HepG2 (cell line): ENCODE measurements around the gene TSPYL4. TPM values are rescaled to one million over a fixed set of nuclear protein-coding genes. Genes with fewer than 3 reads are reported as not detected.

ENCODE experiments used
- ATF1 ChIP-seq: IDR thresholded peaks from 2 replicates; pipeline ENCODE4 v1.6.1; 2016; ENCODE audit warnings: mild to moderate bottlenecking, control low read depth
- BORCS8-MEF2B ChIP-seq: sonication (generic); formaldehyde crosslinking; IDR thresholded peaks from 2 replicates; pipeline ENCODE4 v1.8.0; 2022; ENCODE audit warnings: mild to moderate bottlenecking, missing genetic modification reagents
- ERF ChIP-seq: IDR thresholded peaks from 2 replicates; pipeline ENCODE4 v1.6.1; 2018; ENCODE audit warnings: missing biosample characterization, missing genetic modification reagents
- HNF4G ChIP-seq, 2 experiments: sonication (generic) in 1 of 2; formaldehyde crosslinking in 1 of 2; IDR thresholded peaks; 2 replicates each; pipeline versions ENCODE4 v1.4.0 to v1.6.1; 2011 to 2020; ENCODE audit warnings: borderline replicate concordance in 2 of 2, low read depth in 2 of 2, mild to moderate bottlenecking in 2 of 2, low read length in 1 of 2, missing genetic modification reagents in 1 of 2, moderate library complexity in 1 of 2
- HNRNPLL ChIP-seq: fragments of 200-400 bp; formaldehyde crosslinking; IDR thresholded peaks from 2 replicates; pipeline ENCODE4 v1.6.1; 2017; ENCODE audit warnings: mild to moderate bottlenecking, low read depth, low read length; ENCODE audit not compliant: poor library complexity, severe bottlenecking
- KAT8 ChIP-seq: IDR thresholded peaks from 2 replicates; pipeline ENCODE4 v1.6.1; 2016; ENCODE audit warnings: missing genetic modification reagents, missing compliant biosample characterization
- MTERF4 ChIP-seq: sonication (generic); formaldehyde crosslinking; IDR thresholded peaks from 2 replicates; pipeline ENCODE4 v1.8.0; 2023; ENCODE audit warnings: mild to moderate bottlenecking, missing genetic modification reagents
- SOX5 ChIP-seq: IDR thresholded peaks from 2 replicates; pipeline ENCODE4 v1.6.1; 2016; ENCODE audit warnings: borderline replicate concordance
- TFDP2 ChIP-seq: sonication (generic); formaldehyde crosslinking; IDR thresholded peaks from 2 replicates; pipeline ENCODE4 v1.4.0; 2020; ENCODE audit warnings: missing genetic modification reagents
- ZNF841 ChIP-seq: sonication (generic); formaldehyde crosslinking; IDR thresholded peaks from 2 replicates; pipeline ENCODE4 v1.8.1; 2023; ENCODE audit warnings: missing genetic modification reagents, borderline replicate concordance
- ZNF878 ChIP-seq: sonication (generic); formaldehyde crosslinking; IDR thresholded peaks from 2 replicates; pipeline ENCODE4 v1.8.1; 2023; ENCODE audit warnings: mild to moderate bottlenecking, missing genetic modification reagents, moderate library complexity
- ZSCAN9 ChIP-seq: IDR thresholded peaks from 2 replicates; pipeline ENCODE4 v1.6.1; 2016; ENCODE audit warnings: borderline replicate concordance
- polyA plus RNA-seq, 8 experiments: library from polyadenylated mRNA; depleted of rRNA in 3 of 8; stranded (reverse) in 7 of 8; unstranded in 1 of 8; fragments of >200 nt; fragmentation: Illumina TruSeq in 4 of 8; extraction: Trizol in 4 of 8; gene quantifications; 2 replicates each; pipeline versions ENCODE4 v1.2.1 to v1.2.3, GENCODE V29; 2011 to 2016; ENCODE audit warnings: low read depth in 4 of 8, missing spikeins in 1 of 8, mixed read lengths in 1 of 8; ENCODE audit not compliant: insufficient read depth in 1 of 8
- total RNA-seq, 5 experiments: library from RNA; depleted of rRNA; stranded (reverse); fragments of >200 nt; fragmentation: Illumina TruSeq; extraction: Trizol; gene quantifications; 2 replicates each; pipeline ENCODE4 v1.2.3, GENCODE V29; 2016; ENCODE audit warnings: low read depth in 1 of 5
- TF ChIP-seq, protein P1 (sequence below): fragments of 450-650 bp; IDR thresholded peaks from 2 replicates; pipeline ENCODE4 v1.6.1; 2017; ENCODE audit warnings: mild to moderate bottlenecking
- TF ChIP-seq, protein P2 (sequence below): sonication (generic); formaldehyde crosslinking; IDR thresholded peaks from 2 replicates; pipeline ENCODE4 v1.4.0; 2020; ENCODE audit warnings: missing genetic modification reagents
- TF ChIP-seq, protein P3 (sequence below): sonication (generic); formaldehyde crosslinking; IDR thresholded peaks from 2 replicates; pipeline ENCODE4 v1.5.0; 2020; ENCODE audit warnings: mild to moderate bottlenecking, missing genetic modification reagents, borderline replicate concordance
- TF ChIP-seq, protein P4 (sequence below): IDR thresholded peaks from 2 replicates; pipeline ENCODE4 v1.6.1; 2016; ENCODE audit warnings: low read depth, control low read depth

TSPYL4 gene
- total and polyA plus RNA-seq, 2 of the 13 experiments (the other 11 are each of a cell fraction or from before 2014, with no cell fraction given): 18.0 to 19.7 TPM

DNA sequence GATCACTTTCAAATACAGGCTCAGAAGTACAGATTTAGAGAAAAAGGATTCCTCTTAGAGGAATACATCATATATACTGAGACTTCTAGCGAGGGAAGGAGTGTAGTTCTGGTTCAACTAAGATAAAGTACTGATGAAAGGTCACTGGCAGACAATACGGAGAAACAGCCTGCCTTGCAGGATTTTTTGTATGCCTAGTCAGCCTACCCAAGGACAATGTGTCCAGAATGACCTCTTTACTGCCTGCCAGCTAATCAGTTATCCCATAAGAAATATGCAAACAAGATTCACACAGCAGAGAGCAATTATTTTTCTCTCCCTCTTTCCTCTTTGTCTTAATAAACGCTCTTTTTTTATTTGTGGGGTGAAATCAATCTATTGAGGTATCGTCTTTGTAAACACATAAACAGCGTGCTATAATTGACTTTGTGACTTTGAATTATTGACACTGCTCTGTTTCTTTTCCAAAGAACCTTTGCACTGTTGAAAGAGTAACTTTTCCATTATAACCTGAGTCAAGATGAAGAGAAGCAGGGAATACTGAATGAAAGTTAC is 1.4 kb upstream of the TSPYL4 start (continued):
- TF ChIP-seq, protein P1, sequence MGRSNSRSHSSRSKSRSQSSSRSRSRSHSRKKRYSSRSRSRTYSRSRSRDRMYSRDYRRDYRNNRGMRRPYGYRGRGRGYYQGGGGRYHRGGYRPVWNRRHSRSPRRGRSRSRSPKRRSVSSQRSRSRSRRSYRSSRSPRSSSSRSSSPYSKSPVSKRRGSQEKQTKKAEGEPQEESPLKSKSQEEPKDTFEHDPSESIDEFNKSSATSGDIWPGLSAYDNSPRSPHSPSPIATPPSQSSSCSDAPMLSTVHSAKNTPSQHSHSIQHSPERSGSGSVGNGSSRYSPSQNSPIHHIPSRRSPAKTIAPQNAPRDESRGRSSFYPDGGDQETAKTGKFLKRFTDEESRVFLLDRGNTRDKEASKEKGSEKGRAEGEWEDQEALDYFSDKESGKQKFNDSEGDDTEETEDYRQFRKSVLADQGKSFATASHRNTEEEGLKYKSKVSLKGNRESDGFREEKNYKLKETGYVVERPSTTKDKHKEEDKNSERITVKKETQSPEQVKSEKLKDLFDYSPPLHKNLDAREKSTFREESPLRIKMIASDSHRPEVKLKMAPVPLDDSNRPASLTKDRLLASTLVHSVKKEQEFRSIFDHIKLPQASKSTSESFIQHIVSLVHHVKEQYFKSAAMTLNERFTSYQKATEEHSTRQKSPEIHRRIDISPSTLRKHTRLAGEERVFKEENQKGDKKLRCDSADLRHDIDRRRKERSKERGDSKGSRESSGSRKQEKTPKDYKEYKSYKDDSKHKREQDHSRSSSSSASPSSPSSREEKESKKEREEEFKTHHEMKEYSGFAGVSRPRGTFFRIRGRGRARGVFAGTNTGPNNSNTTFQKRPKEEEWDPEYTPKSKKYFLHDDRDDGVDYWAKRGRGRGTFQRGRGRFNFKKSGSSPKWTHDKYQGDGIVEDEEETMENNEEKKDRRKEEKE: no peak
- TF ChIP-seq, protein P2, sequence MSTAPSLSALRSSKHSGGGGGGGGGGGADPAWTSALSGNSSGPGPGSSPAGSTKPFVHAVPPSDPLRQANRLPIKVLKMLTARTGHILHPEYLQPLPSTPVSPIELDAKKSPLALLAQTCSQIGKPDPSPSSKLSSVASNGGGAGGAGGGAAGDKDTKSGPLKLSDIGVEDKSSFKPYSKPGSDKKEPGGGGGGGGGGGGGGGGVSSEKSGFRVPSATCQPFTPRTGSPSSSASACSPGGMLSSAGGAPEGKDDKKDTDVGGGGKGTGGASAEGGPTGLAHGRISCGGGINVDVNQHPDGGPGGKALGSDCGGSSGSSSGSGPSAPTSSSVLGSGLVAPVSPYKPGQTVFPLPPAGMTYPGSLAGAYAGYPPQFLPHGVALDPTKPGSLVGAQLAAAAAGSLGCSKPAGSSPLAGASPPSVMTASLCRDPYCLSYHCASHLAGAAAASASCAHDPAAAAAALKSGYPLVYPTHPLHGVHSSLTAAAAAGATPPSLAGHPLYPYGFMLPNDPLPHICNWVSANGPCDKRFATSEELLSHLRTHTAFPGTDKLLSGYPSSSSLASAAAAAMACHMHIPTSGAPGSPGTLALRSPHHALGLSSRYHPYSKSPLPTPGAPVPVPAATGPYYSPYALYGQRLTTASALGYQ: 0 out of 2 replicates have a peak, but pooled peaks have one; percentile 35
- peak; percentile 55 for TF ChIP-seq KAT8
- no peak for TF ChIP-seq ZNF841 (CRISPR knock-in tag)
- peak; percentile 84 for TF ChIP-seq SOX5 (CRISPR knock-in tag)
- TF ChIP-seq ZNF878 (CRISPR knock-in tag): 0 out of 2 replicates have a peak, but pooled peaks have one; percentile 6
- TF ChIP-seq HNRNPLL: no peak
- TF ChIP-seq, protein P3, sequence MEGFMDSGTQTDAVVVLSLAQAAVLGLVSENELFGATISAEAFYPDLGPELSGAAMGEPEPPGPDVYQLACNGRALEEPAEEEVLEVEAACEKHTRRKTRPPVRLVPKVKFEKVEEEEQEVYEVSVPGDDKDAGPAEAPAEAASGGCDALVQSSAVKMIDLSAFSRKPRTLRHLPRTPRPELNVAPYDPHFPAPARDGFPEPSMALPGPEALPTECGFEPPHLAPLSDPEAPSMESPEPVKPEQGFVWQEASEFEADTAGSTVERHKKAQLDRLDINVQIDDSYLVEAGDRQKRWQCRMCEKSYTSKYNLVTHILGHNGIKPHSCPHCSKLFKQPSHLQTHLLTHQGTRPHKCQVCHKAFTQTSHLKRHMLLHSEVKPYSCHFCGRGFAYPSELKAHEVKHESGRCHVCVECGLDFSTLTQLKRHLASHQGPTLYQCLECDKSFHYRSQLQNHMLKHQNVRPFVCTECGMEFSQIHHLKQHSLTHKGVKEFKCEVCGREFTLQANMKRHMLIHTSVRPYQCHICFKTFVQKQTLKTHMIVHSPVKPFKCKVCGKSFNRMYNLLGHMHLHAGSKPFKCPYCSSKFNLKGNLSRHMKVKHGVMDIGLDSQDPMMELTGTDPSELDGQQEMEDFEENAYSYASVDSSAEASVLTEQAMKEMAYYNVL (CRISPR knock-in tag): peak; percentile 84
- TF ChIP-seq, protein P4, sequence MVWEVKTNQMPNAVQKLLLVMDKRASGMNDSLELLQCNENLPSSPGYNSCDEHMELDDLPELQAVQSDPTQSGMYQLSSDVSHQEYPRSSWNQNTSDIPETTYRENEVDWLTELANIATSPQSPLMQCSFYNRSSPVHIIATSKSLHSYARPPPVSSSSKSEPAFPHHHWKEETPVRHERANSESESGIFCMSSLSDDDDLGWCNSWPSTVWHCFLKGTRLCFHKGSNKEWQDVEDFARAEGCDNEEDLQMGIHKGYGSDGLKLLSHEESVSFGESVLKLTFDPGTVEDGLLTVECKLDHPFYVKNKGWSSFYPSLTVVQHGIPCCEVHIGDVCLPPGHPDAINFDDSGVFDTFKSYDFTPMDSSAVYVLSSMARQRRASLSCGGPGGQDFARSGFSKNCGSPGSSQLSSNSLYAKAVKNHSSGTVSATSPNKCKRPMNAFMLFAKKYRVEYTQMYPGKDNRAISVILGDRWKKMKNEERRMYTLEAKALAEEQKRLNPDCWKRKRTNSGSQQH (CRISPR knock-in tag): 0 out of 2 replicates have a peak, but pooled peaks have one; percentile 49
- TF ChIP-seq MTERF4 (CRISPR knock-in tag): no peak
- TF ChIP-seq ZSCAN9 (CRISPR knock-in tag): 0 out of 2 replicates have a peak, but pooled peaks have one; percentile 23
- TF ChIP-seq HNF4G (IDR thresholded peaks at IDR 0.05; ENCODE audit: borderline replicate concordance, low read depth, low read length): 0 out of 2 replicates have a peak, but pooled peaks have one; percentile 47
- no peak; the same call in 1 of the 2 replicates for TF ChIP-seq HNF4G (CRISPR knock-in tag; IDR thresholded peaks at IDR 0.05; ENCODE audit: borderline replicate concordance, low read depth)
- TF ChIP-seq TFDP2 (CRISPR knock-in tag): peak; percentile 42; the same call in 1 of the 2 replicates
- no peak for TF ChIP-seq BORCS8-MEF2B (CRISPR knock-in tag)
- TF ChIP-seq ATF1: peak; percentile 43; the same call in 1 of the 2 replicates
- TF ChIP-seq ERF (CRISPR knock-in tag): peak; percentile 24; the same call in 1 of the 2 replicates
